IPS-18c (cell line): ENCODE results near the gene UGT2B15.
"Not testable (repeated sequence)": the region's sequence is repeated elsewhere in the genome, so short reads cannot be mapped to it uniquely, and the experiment has no call there.

ENCODE experiments used
- H3K4me3 ChIP-seq: 2 replicates; pipeline ENCODE4 v1.7.0; 2013; ENCODE audit warnings: low read depth, mild to moderate bottlenecking, low read length, moderate library complexity; ENCODE audit not compliant: insufficient read depth
- H3K9me3 ChIP-seq: one replicate; pipeline ENCODE4 v1.6.1; 2013; ENCODE audit warnings: mild to moderate bottlenecking, low read length, moderate library complexity; ENCODE audit not compliant: control insufficient read depth, insufficient read depth

Gene UGT2B15

DNA sequence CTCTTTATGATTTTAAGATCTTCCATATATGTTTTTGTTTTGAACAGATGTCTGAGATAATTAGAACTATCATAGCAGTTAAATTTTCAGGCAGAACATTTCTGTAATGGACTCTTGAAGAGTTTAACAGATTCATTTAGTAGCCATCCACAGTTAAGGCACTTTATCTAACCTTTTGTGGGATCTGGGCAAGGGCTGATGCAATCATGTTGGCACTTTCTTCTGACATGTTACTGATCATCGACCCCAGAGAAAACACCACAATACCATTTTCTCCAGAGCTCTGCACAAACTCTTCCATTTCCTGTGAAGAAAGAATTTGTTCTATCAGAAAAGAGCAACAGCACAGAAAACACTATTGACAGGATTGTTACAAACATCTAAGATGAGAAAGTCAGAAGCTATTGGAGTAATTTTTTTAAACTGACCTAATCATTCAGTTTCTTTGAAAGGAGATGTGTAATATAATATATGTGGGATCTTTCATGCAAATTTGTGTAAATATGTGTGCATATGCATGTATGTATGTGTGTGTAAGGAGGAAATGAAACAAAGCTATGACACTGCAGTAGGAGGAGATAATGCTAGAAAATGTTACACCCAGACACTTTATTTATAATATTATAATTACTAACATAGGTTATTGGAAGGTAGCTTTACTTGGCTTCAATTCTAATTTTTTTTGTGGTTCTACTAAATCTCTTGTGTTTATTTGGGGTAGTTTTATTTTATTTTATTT, 7.4 kb downstream of the UGT2B15 start:
- not testable (repeated sequence) for H3K9me3 ChIP-seq, H3K4me3 ChIP-seq

- Histone ChIP-seq H3K9me3 (no peaks in the 10 kb centered on the region), H3K4me3 (no peak overlapping the region)
Measured at GRCh38 chr4:68658672-68659071, 11.8 kb downstream of the UGT2B15 start.

DNA sequence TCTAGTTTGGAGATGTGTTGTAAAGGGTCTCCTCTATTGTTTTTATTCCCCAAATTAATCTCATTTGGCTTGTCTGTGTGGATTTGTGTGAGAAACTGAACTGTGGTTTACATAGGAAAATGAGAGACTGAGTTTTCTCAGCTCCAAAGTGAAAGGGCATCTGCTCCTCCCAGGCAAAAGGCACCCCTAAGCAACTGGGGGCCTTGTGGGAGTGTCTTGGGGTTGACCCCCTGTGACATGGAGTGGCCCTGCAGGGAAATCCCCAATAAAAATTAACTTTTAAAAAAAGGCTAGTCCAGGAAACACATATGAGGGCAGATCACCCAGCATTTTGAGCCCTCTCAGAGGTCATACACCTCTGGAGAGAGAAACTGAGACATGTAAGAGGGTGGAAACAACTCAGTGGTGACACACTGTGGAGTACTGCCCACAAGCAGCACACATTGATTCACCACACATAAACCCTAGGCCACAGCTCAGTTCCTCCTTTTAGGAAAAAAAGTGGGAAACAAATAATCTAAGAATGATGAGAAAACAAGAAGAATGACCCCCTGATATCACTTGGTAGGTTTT, 13.3 kb downstream of the UGT2B15 start:
- H3K4me3 ChIP-seq, H3K9me3 ChIP-seq: not testable (repeated sequence)

- not testable (repeated sequence) for H3K9me3 ChIP-seq, H3K4me3 ChIP-seq
Measured at GRCh38 chr4:68656445-68656973, 13.9 kb downstream of the UGT2B15 start.

- H3K4me3 ChIP-seq, result no peak overlapping the region
- H3K9me3 ChIP-seq, result no peaks in the 10 kb centered on the region
Measured at GRCh38 chr4:68655764-68656444, 14.5 kb downstream of the UGT2B15 start.

DNA sequence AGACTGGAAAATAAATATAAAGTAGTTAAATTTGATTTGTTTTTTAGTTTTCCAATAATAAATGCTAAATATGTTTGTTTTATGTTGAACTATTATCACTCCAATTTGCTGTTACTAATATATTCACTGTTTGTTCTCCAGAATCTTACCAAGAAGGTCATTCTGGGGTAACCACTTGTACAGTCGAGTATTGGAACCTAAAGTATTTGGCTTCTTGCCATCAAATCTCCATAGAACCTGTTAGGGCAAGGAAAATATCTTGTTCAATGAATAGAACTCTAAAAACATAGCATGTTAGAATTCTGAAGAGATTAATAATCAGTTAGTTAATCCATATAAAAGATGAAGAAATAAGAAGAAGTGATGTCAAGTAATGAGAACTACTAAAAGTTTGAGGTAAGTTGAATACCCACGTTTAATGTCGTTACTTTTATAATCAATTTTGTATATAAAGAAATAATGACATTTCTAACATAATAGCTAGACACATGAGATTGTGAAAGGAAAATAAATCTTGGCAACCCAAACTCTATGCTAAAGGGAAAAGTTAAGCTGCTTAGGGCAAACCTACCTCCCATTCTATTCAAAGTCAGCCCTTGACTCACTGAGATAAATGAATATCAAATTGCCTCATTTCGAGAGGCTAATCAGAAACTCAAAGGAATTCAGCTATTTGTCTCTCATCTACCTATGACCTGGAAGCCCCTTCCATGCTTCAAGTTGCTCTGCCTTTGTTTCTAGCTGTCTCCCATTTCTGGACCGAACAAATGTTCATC, 15.3 kb downstream of the UGT2B15 start:
- Histone ChIP-seq H3K9me3 (no peaks in the 10 kb centered on the region), H3K4me3 (no peak overlapping the region)

DNA sequence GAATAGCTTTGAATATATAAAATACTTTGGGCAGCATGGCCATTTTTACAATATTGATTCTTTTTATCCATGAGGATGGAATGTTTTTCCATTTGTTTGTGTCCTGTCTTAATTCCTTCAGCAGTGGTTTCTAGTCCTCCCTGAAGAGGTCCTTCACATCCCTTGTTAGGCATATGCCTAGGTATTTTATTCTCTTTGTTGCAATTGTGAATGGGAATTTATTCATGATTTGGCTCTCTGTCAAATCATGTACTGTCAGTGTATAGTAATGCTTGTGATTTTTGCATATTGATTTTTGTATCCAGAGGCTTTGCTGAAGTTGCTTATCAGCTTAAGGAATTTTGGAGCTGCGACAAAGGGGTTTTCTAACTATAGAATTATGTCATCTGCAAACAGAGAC, 18.5 kb downstream of the UGT2B15 start:
- Histone ChIP-seq H3K9me3 (no peaks in the 10 kb centered on the region), H3K4me3 (no peak overlapping the region)

DNA sequence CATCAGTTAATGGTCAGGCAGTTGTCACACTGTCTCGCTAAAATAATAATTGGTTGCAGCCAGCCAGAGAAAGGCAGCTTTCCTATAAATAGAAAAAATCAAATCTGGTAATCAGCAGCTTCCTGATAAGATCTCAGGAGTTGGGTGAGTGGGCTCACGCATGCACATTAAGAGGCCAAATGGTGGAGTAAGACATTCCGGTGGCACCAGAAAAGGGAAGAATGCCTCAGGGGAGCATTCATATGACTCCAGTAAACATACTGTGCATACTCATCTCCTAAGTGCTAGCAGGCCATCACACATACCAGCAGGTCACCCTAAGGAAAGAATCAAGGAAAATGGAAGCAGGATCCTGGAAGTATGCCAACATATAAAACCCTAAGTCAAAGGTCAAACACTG, 40.1 kb downstream of the UGT2B15 start:
- H3K4me3 ChIP-seq, result no peak overlapping the region
- no peaks in the 10 kb centered on the region for H3K9me3 ChIP-seq

- H3K9me3 ChIP-seq, H3K4me3 ChIP-seq: not testable (repeated sequence)
Measured at GRCh38 chr4:68622731-68623130, 47.7 kb downstream of the UGT2B15 start.

DNA sequence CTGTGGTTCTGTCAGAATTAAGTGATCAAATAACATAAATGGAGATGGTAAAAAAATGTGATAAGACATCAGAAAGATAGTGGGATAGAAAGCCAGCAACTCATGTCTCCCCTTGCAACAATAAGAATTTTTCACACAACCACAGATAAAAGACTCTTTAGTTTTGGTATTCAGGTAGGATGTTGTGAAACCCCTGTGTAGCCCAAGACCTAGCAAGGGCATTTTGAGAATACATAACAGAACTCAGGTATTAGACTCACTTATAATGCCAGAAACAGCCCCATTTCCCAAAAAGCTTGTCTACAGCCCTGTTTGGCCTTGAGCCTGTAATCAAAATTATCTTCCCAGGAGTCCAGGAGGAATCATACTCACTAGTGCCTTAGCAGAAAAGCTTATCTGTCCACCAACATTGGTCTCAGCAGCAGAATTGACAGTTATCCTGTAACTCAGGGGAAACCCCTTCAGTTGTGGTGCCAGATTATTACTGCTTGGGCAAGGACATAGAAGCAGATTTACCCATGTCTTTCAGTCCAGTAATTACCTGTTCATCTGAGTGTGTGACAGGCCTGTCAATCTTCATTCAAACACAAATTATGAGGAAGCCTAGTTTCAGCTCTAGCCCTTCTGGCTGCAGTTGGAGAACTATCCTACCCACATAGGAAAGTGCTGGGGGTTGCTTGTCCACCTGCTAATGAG, 53.3 kb downstream of the UGT2B15 start:
- Histone ChIP-seq H3K4me3 (no peak overlapping the region), H3K9me3 (no peaks in the 10 kb centered on the region)

DNA sequence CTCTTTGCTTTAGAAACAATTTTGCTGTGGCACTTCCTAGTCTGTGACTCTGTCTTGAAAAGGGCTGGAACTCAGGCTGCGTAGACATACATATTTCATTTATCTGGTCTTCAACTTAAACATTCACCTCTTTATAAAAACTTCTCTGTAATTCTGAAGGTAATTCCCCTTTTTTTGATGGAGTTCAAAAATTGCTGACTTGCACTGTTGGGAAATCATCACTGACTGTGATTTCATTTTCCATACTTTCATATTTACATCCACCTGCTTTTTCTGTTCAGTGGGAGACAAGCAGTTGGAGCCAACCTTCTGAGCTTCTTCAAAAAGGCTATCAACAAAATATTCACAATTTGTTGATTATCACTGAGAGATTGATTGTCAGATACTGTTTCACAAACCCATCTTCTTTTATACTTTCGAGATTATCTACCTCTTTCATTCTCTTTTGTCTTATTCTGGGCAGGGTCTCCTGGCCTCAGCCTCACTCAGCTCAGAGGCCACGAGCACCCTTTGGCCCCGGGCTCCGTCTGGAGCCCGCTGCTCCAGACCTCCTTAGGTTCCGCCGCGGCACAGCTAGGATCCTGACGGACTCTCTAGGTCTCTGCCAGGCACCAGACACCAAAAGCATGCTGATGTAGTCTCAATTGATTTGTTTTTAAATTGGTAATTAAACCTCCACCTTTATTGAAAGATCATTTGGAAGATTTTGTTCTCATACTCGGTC, 54.6 kb downstream of the UGT2B15 start:
- H3K9me3 ChIP-seq, result no peaks in the 10 kb centered on the region
- no peak overlapping the region for H3K4me3 ChIP-seq

DNA sequence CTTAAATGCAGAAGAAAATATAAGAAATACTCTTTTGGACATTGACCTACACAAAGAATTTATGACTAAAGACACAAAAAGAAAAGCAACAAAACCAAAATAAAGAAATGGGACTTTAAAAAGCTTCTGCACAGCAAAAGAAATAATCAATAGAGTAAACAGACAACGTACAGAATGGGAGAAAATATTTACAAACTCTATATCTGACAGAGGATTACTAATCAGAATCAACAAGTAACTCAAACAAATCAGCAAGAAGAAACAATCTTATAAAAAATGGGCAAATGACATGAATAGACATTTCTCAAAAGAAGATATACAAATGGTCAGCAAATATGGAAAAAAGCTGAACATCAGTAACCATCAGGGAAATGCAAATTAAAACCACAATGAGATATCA, 56.7 kb downstream of the UGT2B15 start:
- H3K9me3 ChIP-seq, result no peaks in the 10 kb centered on the region
- H3K4me3 ChIP-seq, result no peak overlapping the region

- Histone ChIP-seq H3K9me3 (no peaks in the 10 kb centered on the region), H3K4me3 (no peak overlapping the region)
Measured at GRCh38 chr4:68606240-68606639, 64.2 kb downstream of the UGT2B15 start.

GRCh38 chr4:68599150-68599549, 71.3 kb downstream of the UGT2B15 start:
- H3K9me3 ChIP-seq, result no peaks in the 10 kb centered on the region
- H3K4me3 ChIP-seq, result no peak overlapping the region

GRCh38 chr4:68597482-68597881, 73.0 kb downstream of the UGT2B15 start:
- no peak overlapping the region for H3K4me3 ChIP-seq
- no peaks in the 10 kb centered on the region for H3K9me3 ChIP-seq
